Measurements from ENCODE around the gene RGMB.
"Not testable (repeated sequence)": the region's sequence is repeated elsewhere in the genome, so short reads cannot be mapped to it uniquely, and the experiment has no call there.

The RGMB gene

GRCh38 chr5:98741926-98742325, 31.5 kb upstream of the RGMB start:
- Histone ChIP-seq H3K4me3 (ENCODE audit: low read depth, low read length, poor library complexity, severe bottlenecking) (no peak overlapping the region), H3K27ac (ENCODE audit: low read depth, low read length, poor library complexity, severe bottlenecking) (no peak overlapping the region), H3K9ac (ENCODE audit: low read length) (no peak overlapping the region), H2AFZ (ENCODE audit: low read length) (no peak overlapping the region), H4K20me1 (ENCODE audit: insufficient read depth, low read length) (no peaks in the 10 kb centered on the region), H3K4me2 (ENCODE audit: low read length) (no peak overlapping the region), H3K9me2 (ENCODE audit: low read depth, low read length) (no peaks in the 10 kb centered on the region), H3K27me3 (ENCODE audit: insufficient read depth, low read length) (no peaks in the 10 kb centered on the region), H3K4me1 (ENCODE audit: insufficient read depth, low read length, severe bottlenecking) (no peaks in the 10 kb centered on the region), H3K79me2 (ENCODE audit: insufficient read depth, low read length) (no peaks in the 10 kb centered on the region), H3K36me3 (ENCODE audit: insufficient read depth, low read length) (no peaks in the 10 kb centered on the region), H3F3A (ENCODE audit: insufficient read depth, low read length) (no peaks in the 10 kb centered on the region), H3K9me3 (ENCODE audit: low read length) (no peaks in the 10 kb centered on the region)
- no peak for TF ChIP-seq CTCF (IDR thresholded peaks at IDR 0.05; ENCODE audit: low read length)
- no peak for TF ChIP-seq EZH2 (IDR thresholded peaks at IDR 0.05; ENCODE audit: borderline replicate concordance, low read length)

- H3K9me3 ChIP-seq (ENCODE audit: low read length): no peaks in the 10 kb centered on the region
- H3K4me3 ChIP-seq (ENCODE audit: low read depth, low read length, poor library complexity, severe bottlenecking): no peak overlapping the region
- H3K79me2 ChIP-seq (ENCODE audit: insufficient read depth, low read length): no peaks in the 10 kb centered on the region
- no peaks in the 10 kb centered on the region for H3K4me1 ChIP-seq (ENCODE audit: insufficient read depth, low read length, severe bottlenecking)
- no peak overlapping the region for H3K9ac ChIP-seq (ENCODE audit: low read length)
- H3K9me2 ChIP-seq (ENCODE audit: low read depth, low read length): no peaks in the 10 kb centered on the region
- H4K20me1 ChIP-seq (ENCODE audit: insufficient read depth, low read length): no peaks in the 10 kb centered on the region
- H2AFZ ChIP-seq (ENCODE audit: low read length): no peak overlapping the region
- no peaks in the 10 kb centered on the region for H3F3A ChIP-seq (ENCODE audit: insufficient read depth, low read length)
- TF ChIP-seq CTCF (IDR thresholded peaks at IDR 0.05; ENCODE audit: low read length) (no peak), EZH2 (IDR thresholded peaks at IDR 0.05; ENCODE audit: borderline replicate concordance, low read length) (no peak)
- no peaks in the 10 kb centered on the region for H3K27me3 ChIP-seq (ENCODE audit: insufficient read depth, low read length)
- no peak overlapping the region for H3K4me2 ChIP-seq (ENCODE audit: low read length)
- H3K36me3 ChIP-seq (ENCODE audit: insufficient read depth, low read length): no peaks in the 10 kb centered on the region
- H3K27ac ChIP-seq (ENCODE audit: low read depth, low read length, poor library complexity, severe bottlenecking): no peak overlapping the region
Measured at GRCh38 chr5:98742396-98743073, 30.9 kb upstream of the RGMB start.

- not testable (repeated sequence) for H3K4me2 ChIP-seq (ENCODE audit: low read length); H3K9me2 ChIP-seq (ENCODE audit: low read depth, low read length); H3F3A ChIP-seq (ENCODE audit: insufficient read depth, low read length); H3K79me2 ChIP-seq (ENCODE audit: insufficient read depth, low read length); H3K27ac ChIP-seq (ENCODE audit: low read depth, low read length, poor library complexity, severe bottlenecking); H3K36me3 ChIP-seq (ENCODE audit: insufficient read depth, low read length); H3K27me3 ChIP-seq (ENCODE audit: insufficient read depth, low read length); H4K20me1 ChIP-seq (ENCODE audit: insufficient read depth, low read length); H3K9ac ChIP-seq (ENCODE audit: low read length); H2AFZ ChIP-seq (ENCODE audit: low read length); H3K4me1 ChIP-seq (ENCODE audit: insufficient read depth, low read length, severe bottlenecking); H3K4me3 ChIP-seq (ENCODE audit: low read depth, low read length, poor library complexity, severe bottlenecking); H3K9me3 ChIP-seq (ENCODE audit: low read length)
Measured at GRCh38 chr5:98748259-98748658, 25.2 kb upstream of the RGMB start.

- H4K20me1 ChIP-seq (ENCODE audit: insufficient read depth, low read length): no peaks in the 10 kb centered on the region
- no peaks in the 10 kb centered on the region for H3F3A ChIP-seq (ENCODE audit: insufficient read depth, low read length)
- no peak overlapping the region for H3K9ac ChIP-seq (ENCODE audit: low read length)
- H3K4me3 ChIP-seq (ENCODE audit: low read depth, low read length, poor library complexity, severe bottlenecking): no peak overlapping the region
- H3K9me2 ChIP-seq (ENCODE audit: low read depth, low read length): no peaks in the 10 kb centered on the region
- no peaks in the 10 kb centered on the region for H3K9me3 ChIP-seq (ENCODE audit: low read length)
- no peak overlapping the region for H3K27ac ChIP-seq (ENCODE audit: low read depth, low read length, poor library complexity, severe bottlenecking)
- H3K27me3 ChIP-seq (ENCODE audit: insufficient read depth, low read length): no peaks in the 10 kb centered on the region
- H3K36me3 ChIP-seq (ENCODE audit: insufficient read depth, low read length): no peaks in the 10 kb centered on the region
- H2AFZ ChIP-seq (ENCODE audit: low read length): no peak overlapping the region
- TF ChIP-seq EZH2 (IDR thresholded peaks at IDR 0.05; ENCODE audit: borderline replicate concordance, low read length): no peak
- no peak for TF ChIP-seq CTCF (IDR thresholded peaks at IDR 0.05; ENCODE audit: low read length)
- H3K79me2 ChIP-seq (ENCODE audit: insufficient read depth, low read length): no peaks in the 10 kb centered on the region
- H3K4me2 ChIP-seq (ENCODE audit: low read length): no peak overlapping the region
- no peaks in the 10 kb centered on the region for H3K4me1 ChIP-seq (ENCODE audit: insufficient read depth, low read length, severe bottlenecking)
Measured at GRCh38 chr5:98749046-98749445, 24.4 kb upstream of the RGMB start.
